GM12874 (cell line): ENCODE results near the gene MERTK.

Source experiments
- TF ChIP-seq, protein P1 (sequence below): IDR thresholded peaks from 2 replicates; pipeline ENCODE4 v1.5.1; 2011; ENCODE audit warnings: low read depth, mild to moderate bottlenecking, control low read depth, low read length, moderate library complexity; ENCODE audit not compliant: insufficient read depth

The MERTK gene

DNA sequence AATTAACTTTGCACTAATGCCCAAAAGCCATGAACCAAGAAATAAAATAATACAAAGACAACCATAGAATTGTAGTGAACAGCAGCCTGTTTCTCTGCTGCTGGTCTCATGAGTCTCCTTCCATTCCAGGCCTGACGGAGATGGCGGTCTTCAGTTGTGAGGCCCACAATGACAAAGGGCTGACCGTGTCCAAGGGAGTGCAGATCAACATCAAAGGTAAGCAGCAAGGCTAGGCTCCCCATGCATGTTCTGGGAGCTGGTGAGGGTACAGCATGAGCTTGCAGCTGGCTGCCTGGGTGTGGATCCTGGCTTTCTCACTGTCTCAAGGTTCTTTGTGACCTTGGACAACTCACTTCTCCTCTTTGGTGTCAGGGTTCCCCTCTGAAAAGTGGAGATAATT lies 66.7 kb downstream of the MERTK start:
- TF ChIP-seq, protein P1, sequence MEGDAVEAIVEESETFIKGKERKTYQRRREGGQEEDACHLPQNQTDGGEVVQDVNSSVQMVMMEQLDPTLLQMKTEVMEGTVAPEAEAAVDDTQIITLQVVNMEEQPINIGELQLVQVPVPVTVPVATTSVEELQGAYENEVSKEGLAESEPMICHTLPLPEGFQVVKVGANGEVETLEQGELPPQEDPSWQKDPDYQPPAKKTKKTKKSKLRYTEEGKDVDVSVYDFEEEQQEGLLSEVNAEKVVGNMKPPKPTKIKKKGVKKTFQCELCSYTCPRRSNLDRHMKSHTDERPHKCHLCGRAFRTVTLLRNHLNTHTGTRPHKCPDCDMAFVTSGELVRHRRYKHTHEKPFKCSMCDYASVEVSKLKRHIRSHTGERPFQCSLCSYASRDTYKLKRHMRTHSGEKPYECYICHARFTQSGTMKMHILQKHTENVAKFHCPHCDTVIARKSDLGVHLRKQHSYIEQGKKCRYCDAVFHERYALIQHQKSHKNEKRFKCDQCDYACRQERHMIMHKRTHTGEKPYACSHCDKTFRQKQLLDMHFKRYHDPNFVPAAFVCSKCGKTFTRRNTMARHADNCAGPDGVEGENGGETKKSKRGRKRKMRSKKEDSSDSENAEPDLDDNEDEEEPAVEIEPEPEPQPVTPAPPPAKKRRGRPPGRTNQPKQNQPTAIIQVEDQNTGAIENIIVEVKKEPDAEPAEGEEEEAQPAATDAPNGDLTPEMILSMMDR = no peak

DNA sequence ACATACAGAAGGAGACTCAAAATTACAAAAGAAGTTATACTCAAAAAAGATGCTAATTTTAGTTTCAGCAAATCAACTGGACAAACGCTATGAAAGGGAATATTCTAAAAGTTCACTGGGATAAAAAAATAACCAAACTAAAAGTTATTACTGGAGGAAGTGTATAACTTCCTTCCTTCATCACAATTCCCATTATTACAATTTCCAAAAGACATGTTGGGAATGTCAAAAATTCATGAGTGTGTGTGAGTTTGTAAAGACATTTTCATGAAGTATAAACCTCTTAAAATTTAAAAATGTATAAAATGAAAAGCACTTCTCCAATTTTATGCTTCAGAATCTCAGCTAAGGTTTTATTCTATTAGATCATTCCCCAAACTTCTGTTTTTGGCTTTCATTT lies 67.8 kb downstream of the MERTK start:
- TF ChIP-seq, protein P1 = no peak

- TF ChIP-seq, protein P1 = no peak
Observed at GRCh38 chr2:111967018-111967417, 68.6 kb downstream of the MERTK start.

GRCh38 chr2:111970453-111970852 lies 72.0 kb downstream of the MERTK start:
- TF ChIP-seq, protein P1 = no peak

- TF ChIP-seq, protein P1 = no peak
Observed at GRCh38 chr2:111972955-111973565, 74.7 kb downstream of the MERTK start.

DNA sequence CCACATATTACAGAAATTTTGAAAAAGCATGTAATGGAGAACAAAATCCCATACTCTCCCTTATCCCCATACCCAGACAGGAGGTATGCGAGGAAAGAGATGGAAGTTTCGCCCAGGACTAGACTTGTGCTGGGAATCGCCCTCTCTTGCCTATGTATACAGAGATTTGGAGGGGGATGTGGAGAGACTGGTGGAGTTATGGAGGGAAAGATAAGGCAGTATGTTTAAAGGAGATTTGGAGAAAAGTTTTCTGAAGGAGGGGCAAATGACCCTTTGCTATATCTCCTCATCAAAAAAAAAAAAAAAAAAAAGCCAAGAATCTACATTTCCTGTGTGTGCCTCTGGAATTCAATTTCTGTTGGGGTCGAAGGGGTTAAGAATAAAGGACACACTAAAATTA lies 75.3 kb downstream of the MERTK start:
- TF ChIP-seq, protein P1 = no peak

- TF ChIP-seq, protein P1 = no peak
Observed at GRCh38 chr2:111975053-111975552, 76.7 kb downstream of the MERTK start.
